Esophagus squamous epithelium (tissue), 4 donors: Measurements from ENCODE around the gene PREPL.

Experiments
- POLR2A ChIP-seq, 4 donors: fragments of 450-650 bp; IDR thresholded peaks; one replicate each; pipeline ENCODE4 v1.6.1; 2017; ENCODE audit warnings: antibody characterized with exemption in 4 of 4, mild to moderate bottlenecking in 4 of 4, moderate library complexity in 3 of 4
- TF ChIP-seq, protein P1 (sequence below), 6 experiments: fragments of 450-650 bp in 4 of 6; fragments of 200-600 bp in 2 of 6; sonication (generic) in 2 of 6; IDR thresholded peaks; one replicate each; pipeline ENCODE4 v1.5.1; 2016 to 2019; ENCODE audit warnings: antibody characterized with exemption in 6 of 6, mild to moderate bottlenecking in 4 of 6, moderate library complexity in 4 of 6

DNA sequence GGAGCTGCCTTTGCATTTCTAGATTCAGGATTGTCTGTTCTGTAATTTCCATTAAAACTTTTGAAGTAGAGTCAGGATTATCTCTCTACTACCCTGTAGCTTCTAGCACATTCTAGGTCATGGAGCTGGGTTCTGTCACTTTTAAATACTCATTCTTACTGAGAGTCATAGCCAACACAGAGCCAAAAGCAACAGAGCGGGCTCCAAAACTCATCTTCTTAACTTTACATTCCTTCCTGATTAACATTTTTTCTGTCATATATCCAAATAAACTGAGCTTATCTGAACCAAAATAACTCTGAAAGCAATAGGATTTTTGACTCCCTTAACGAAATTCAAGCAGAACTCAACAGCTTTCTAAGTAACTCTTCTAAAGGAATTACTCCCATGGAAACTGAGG, 12.9 kb downstream of the PREPL start:
- TF ChIP-seq, protein P1, sequence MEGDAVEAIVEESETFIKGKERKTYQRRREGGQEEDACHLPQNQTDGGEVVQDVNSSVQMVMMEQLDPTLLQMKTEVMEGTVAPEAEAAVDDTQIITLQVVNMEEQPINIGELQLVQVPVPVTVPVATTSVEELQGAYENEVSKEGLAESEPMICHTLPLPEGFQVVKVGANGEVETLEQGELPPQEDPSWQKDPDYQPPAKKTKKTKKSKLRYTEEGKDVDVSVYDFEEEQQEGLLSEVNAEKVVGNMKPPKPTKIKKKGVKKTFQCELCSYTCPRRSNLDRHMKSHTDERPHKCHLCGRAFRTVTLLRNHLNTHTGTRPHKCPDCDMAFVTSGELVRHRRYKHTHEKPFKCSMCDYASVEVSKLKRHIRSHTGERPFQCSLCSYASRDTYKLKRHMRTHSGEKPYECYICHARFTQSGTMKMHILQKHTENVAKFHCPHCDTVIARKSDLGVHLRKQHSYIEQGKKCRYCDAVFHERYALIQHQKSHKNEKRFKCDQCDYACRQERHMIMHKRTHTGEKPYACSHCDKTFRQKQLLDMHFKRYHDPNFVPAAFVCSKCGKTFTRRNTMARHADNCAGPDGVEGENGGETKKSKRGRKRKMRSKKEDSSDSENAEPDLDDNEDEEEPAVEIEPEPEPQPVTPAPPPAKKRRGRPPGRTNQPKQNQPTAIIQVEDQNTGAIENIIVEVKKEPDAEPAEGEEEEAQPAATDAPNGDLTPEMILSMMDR (IDR thresholded peaks at IDR 0.05), result no peak
- no peak for TF ChIP-seq POLR2A (IDR thresholded peaks at IDR 0.05)
